Karpas-422 (cell line): ENCODE measurements around the gene ROBO4. TPM values are rescaled to one million over a fixed set of nuclear protein-coding genes. Genes with fewer than 3 reads are reported as not detected.

Experiments used
- DNase-seq: peaks from one replicate; pipeline ENCODE4 v3.0.0-alpha.2; 2015
- H2AFZ ChIP-seq: fragments of 200-600 bp; sonication (generic); 2 replicates; pipeline ENCODE4 v1.6.1; 2014; ENCODE audit warnings: antibody characterized with exemption, low read length, mixed read lengths
- H3K27ac ChIP-seq: fragments of 200-600 bp; sonication (generic); 2 replicates; pipeline ENCODE4 v1.5.1; 2014; ENCODE audit warnings: mild to moderate bottlenecking, low read length, moderate library complexity
- H3K27me3 ChIP-seq: fragments of 200-600 bp; sonication (generic); 2 replicates; pipeline ENCODE4 v1.6.1; 2014; ENCODE audit warnings: low read length, mixed read lengths
- H3K36me3 ChIP-seq: fragments of 200-600 bp; sonication (generic); 2 replicates; pipeline ENCODE4 v1.6.1; 2014; ENCODE audit warnings: low read length, mixed read lengths; ENCODE audit not compliant: insufficient read depth
- H3K4me1 ChIP-seq: fragments of 200-600 bp; sonication (generic); 2 replicates; pipeline ENCODE4 v1.6.1; 2014; ENCODE audit warnings: mild to moderate bottlenecking, low read length, mixed read lengths
- H3K4me2 ChIP-seq: fragments of 200-600 bp; sonication (generic); 2 replicates; pipeline ENCODE4 v1.6.1; 2014; ENCODE audit warnings: low read length, low read depth, mild to moderate bottlenecking; ENCODE audit not compliant: poor library complexity, severe bottlenecking
- H3K4me3 ChIP-seq: fragments of 200-600 bp; sonication (generic); 2 replicates; pipeline ENCODE4 v1.5.1; 2014; ENCODE audit warnings: mild to moderate bottlenecking, antibody characterized with exemption, low read length, mixed read lengths
- H3K79me2 ChIP-seq: fragments of 200-600 bp; sonication (generic); 2 replicates; pipeline ENCODE4 v1.6.1; 2014; ENCODE audit warnings: mild to moderate bottlenecking, low read length, mixed read lengths
- H3K9ac ChIP-seq: fragments of 200-600 bp; sonication (generic); 2 replicates; pipeline ENCODE4 v1.6.0; 2014; ENCODE audit warnings: low read length
- H3K9me2 ChIP-seq: fragments of 200-600 bp; sonication (generic), shearing (Covaris generic); replicated peaks from 2 replicates; pipeline ENCODE4 v1.6.0; 2014; ENCODE audit warnings: mild to moderate bottlenecking, low read length, moderate library complexity; ENCODE audit not compliant: insufficient read depth
- H3K9me3 ChIP-seq: fragments of 300-700, 200-600 bp; sonication (generic); 2 replicates; pipeline ENCODE4 v1.6.1; 2014; ENCODE audit warnings: low read length, mixed read lengths
- H4K20me1 ChIP-seq: fragments of 200-600 bp; sonication (generic); 2 replicates; pipeline ENCODE4 v1.6.1; 2014; ENCODE audit warnings: mild to moderate bottlenecking, antibody characterized with exemption, low read length, low read depth; ENCODE audit not compliant: insufficient read depth
- total RNA-seq: library from RNA; depleted of rRNA; stranded (reverse); fragments of >200 nt; shearing (Covaris generic); gene quantifications from 2 replicates; pipeline ENCODE4 v1.2.3, GENCODE V29; 2014; ENCODE audit warnings: low replicate concordance; rRNA removed

Gene ROBO4
- total RNA-seq, 1 experiment from 2014 or later = not detected

DNA sequence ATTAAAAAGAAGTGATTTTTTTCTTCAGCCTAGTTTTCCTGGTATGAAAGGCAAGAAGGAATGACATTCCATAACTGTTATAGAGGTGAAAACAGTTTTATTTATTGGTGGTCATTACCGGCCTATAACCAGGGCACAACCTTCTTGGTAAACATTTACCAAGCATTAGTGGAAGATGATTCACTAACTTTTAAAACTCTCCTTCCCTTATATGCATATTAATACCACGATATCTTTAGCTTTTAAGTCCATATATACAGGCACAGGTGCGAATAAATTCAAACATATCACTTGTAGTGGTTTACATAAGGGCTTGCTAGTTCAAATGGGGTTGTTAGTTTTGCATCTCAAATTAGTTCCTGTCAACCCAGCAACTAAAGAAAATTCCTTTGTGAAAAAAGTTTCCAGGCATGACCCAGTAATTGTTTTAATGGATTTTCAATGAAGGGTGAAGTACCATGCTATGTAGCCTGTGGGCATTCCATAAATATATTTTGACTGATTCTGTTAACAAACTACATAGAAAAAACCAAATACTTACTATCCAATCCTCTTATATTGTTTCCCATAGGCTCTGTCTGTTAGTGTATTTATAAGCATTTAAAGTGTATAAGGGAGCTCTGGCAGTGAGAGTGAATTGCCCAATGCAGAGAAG is 63.0 kb downstream of the ROBO4 start:
- no peak overlapping the region for H3K9ac ChIP-seq
- no peaks in the 10 kb centered on the region for H3K9me3 ChIP-seq
- H3K27ac ChIP-seq = no peak overlapping the region
- no peaks in the 10 kb centered on the region for H4K20me1 ChIP-seq
- no peak for DNase-seq
- H3K4me2 ChIP-seq = no peak overlapping the region
- no peaks in the 10 kb centered on the region for H3K36me3 ChIP-seq
- H3K79me2 ChIP-seq = no peaks in the 10 kb centered on the region
- no peak overlapping the region for H3K4me3 ChIP-seq
- H2AFZ ChIP-seq = no peak overlapping the region
- H3K27me3 ChIP-seq = no peaks in the 10 kb centered on the region
- H3K4me1 ChIP-seq = peaks cover 3% of the 10 kb centered on the region; the same call in 1 of the 2 replicates
- H3K9me2 ChIP-seq = no peaks in the 10 kb centered on the region

Other genes starting within 250 kb of the ROBO4 start
- gene SIAE, start 224.1 kb downstream of the ROBO4 start, total RNA-seq = 0.47 and 0.89 TPM in 2 replicates
- gene SPA17, start 224.0 kb downstream of the ROBO4 start, total RNA-seq = 1.2 and 10.4 TPM in 2 replicates
- gene NRGN, start 157.9 kb downstream of the ROBO4 start, total RNA-seq = 0.97 TPM in 1 of 2 replicates, not detected in the other
- not detected in 2 replicates for gene VSIG2, start 145.6 kb downstream of the ROBO4 start, total RNA-seq
- not detected in 2 replicates for gene ESAM, start 135.6 kb downstream of the ROBO4 start, total RNA-seq
- gene MSANTD2, start 97.5 kb downstream of the ROBO4 start, total RNA-seq = 5.2 and 7.6 TPM in 2 replicates
- 6.6 and 13.8 TPM in 2 replicates for gene ROBO3, start 32.4 kb downstream of the ROBO4 start, total RNA-seq
- not detected in 2 replicates for gene HEPN1, start 21.4 kb upstream of the ROBO4 start, total RNA-seq
- not detected in 2 replicates for gene HEPACAM, start 38.2 kb upstream of the ROBO4 start, total RNA-seq
- gene CCDC15, start 56.3 kb upstream of the ROBO4 start, total RNA-seq = 1.8 and 2.3 TPM in 2 replicates
- 0.22 and 0.41 TPM in 2 replicates for gene SLC37A2, start 165.4 kb upstream of the ROBO4 start, total RNA-seq
- gene TMEM218, start 213.8 kb upstream of the ROBO4 start, total RNA-seq = 23.2 and 46.9 TPM in 2 replicates